MCF 10A (cell line): Measurements from ENCODE around the gene MRC1. TPM values are rescaled to one million over a fixed set of nuclear protein-coding genes. Genes with fewer than 3 reads are reported as not detected.

ENCODE experiments used
- Bru-seq: library from RNA; stranded (reverse); fragments of 400-500 nt; gene quantifications from one replicate; lab custom pipeline; 2021; lab: Mats Ljungman, UMichigan
- BruChase-seq, 2 experiments: library from RNA; stranded (reverse); fragments of 400-500 nt; gene quantifications; one replicate each; lab custom pipeline; 2021; lab: Mats Ljungman, UMichigan
- BruUV-seq: library from RNA; stranded (reverse); fragments of 400-500 nt; replicated peaks from 2 replicates; lab custom pipeline; 2021; lab: Mats Ljungman, UMichigan
- CTCF ChIA-PET: fragments of 300-600 bp; sonication (Branson Sonifier 250); formaldehyde crosslinking; extraction: SDS; loops from one replicate; lab custom pipeline; 2021; ENCODE audit warnings: antibody characterized with exemption, inconsistent platforms; lab: Yijun Ruan, JAX
- POLR2A ChIA-PET: fragments of 300-600, 350-650 bp; sonication (Branson Sonifier 250); formaldehyde crosslinking; extraction: SDS; loops from one replicate; lab custom pipeline; 2020; ENCODE audit warnings: antibody characterized with exemption, inconsistent platforms; lab: Yijun Ruan, JAX
- DNase-seq: peaks from one replicate; pipeline ENCODE4 v3.0.0-alpha.2; 2018; ENCODE audit not compliant: unreplicated experiment
- H3K27ac Mint-ChIP-seq: one replicate; pipeline ENCODE4 v1.8.0; 2022; ENCODE audit warnings: mild to moderate bottlenecking, low read depth, mixed read lengths; ENCODE audit not compliant: unreplicated experiment
- H3K27me3 Mint-ChIP-seq: one replicate; pipeline ENCODE4 v1.8.0; 2022; ENCODE audit warnings: mixed read lengths; ENCODE audit not compliant: insufficient read depth, unreplicated experiment
- H3K36me3 Mint-ChIP-seq: one replicate; pipeline ENCODE4 v1.8.0; 2022; ENCODE audit warnings: mild to moderate bottlenecking, moderate library complexity, mixed read lengths; ENCODE audit not compliant: insufficient read depth, unreplicated experiment
- H3K4me1 Mint-ChIP-seq: one replicate; pipeline ENCODE4 v1.8.0; 2022; ENCODE audit warnings: mixed read lengths; ENCODE audit not compliant: insufficient read depth, unreplicated experiment
- H3K4me3 Mint-ChIP-seq: one replicate; pipeline ENCODE4 v1.8.0; 2022; ENCODE audit warnings: mild to moderate bottlenecking, moderate library complexity, mixed read lengths; ENCODE audit not compliant: unreplicated experiment
- H3K9me3 Mint-ChIP-seq: one replicate; pipeline ENCODE4 v1.8.0; 2022; ENCODE audit warnings: mixed read lengths; ENCODE audit not compliant: unreplicated experiment
- intact Hi-C: fragments of 100-400 bp; cut with micrococcal nuclease; formaldehyde crosslinking; loops from 2 replicates; pipeline ENCODE4 v1.14.1; 2022
- long read RNA-seq: library from polyadenylated mRNA; stranded (forward); transcript quantifications from one replicate; pipeline ENCODE4 v2.0.0, GENCODE V29; 2022
- total RNA-seq: library from RNA; stranded (reverse); gene quantifications from 2 replicates; pipeline ENCODE4 v1.2.3, GENCODE V29; 2022
- TF ChIP-seq, protein P1 (sequence below): fragments of 200-600 bp; IDR thresholded peaks from one replicate; pipeline ENCODE4 v1.8.0; 2022; ENCODE audit warnings: antibody characterized with exemption, mild to moderate bottlenecking; ENCODE audit not compliant: unreplicated experiment

MRC1 gene
- 0.05 TPM in 1 of 2 replicates, not detected in the other for total RNA-seq
- Bru-seq, nascent RNA = percentile 23 among the genes with signal in this experiment
- percentile 55 among the genes with signal in this experiment for BruChase-seq, experiment 1, labeled RNA remaining after a 6-hour chase
- BruChase-seq, experiment 2, labeled RNA remaining after a 2-hour chase = percentile 37 among the genes with signal in this experiment
- long read RNA-seq = 0 reads

GRCh38 chr10:17808971-17809841, at the start of gene MRC1:
Gene MRC1 (plus strand): TSS chr10:17809348. CDS start chr10:17809466, 118 bp downstream.
- H3K27me3 Mint-ChIP-seq = no peaks in the 10 kb centered on the region
- no peaks in the 10 kb centered on the region for H3K4me1 Mint-ChIP-seq
- TF ChIP-seq, protein P1, sequence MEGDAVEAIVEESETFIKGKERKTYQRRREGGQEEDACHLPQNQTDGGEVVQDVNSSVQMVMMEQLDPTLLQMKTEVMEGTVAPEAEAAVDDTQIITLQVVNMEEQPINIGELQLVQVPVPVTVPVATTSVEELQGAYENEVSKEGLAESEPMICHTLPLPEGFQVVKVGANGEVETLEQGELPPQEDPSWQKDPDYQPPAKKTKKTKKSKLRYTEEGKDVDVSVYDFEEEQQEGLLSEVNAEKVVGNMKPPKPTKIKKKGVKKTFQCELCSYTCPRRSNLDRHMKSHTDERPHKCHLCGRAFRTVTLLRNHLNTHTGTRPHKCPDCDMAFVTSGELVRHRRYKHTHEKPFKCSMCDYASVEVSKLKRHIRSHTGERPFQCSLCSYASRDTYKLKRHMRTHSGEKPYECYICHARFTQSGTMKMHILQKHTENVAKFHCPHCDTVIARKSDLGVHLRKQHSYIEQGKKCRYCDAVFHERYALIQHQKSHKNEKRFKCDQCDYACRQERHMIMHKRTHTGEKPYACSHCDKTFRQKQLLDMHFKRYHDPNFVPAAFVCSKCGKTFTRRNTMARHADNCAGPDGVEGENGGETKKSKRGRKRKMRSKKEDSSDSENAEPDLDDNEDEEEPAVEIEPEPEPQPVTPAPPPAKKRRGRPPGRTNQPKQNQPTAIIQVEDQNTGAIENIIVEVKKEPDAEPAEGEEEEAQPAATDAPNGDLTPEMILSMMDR = no peak
- H3K27ac Mint-ChIP-seq = no peak within 1 kb of the TSS
- ChIA-PET POLR2A (no interaction called here), CTCF (interaction anchor here (0.7 to 1.5 kb wide), 5 partner anchors 8 to 201 kb away, joined by 3 to 4 read pairs (median 3); no protein-coding TSS in a partner anchor)
- no peak for DNase-seq
- intact Hi-C loops = no loop called here
- no peak within 1 kb of the TSS for H3K4me3 Mint-ChIP-seq
- H3K36me3 Mint-ChIP-seq = no peaks in the 10 kb centered on the region
- peaks cover 7% of the 10 kb centered on the region for H3K9me3 Mint-ChIP-seq
- BruUV-seq = no TSS peak

DNA sequence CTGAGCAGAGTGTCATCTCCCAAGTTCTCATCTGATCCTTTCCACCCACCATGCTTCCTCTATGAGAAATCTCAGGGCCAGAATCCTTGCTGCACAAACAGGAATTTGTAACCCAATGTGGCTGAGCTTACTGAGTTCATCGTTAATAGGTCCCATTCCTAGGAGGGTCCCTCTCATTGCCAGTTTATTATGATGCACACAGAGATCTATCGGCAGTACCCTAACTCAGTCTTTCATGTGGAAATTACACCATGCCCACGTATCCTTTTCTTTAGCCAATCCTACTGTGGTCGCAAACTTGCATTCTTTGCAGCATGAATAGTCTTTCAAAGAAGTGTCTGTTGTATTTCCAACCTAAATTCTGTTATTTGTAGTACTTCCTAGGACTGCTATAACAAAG, 45.0 kb upstream of the MRC1 start:
- no peak overlapping the region for H3K4me3 Mint-ChIP-seq
- DNase-seq = no peak
- H3K27me3 Mint-ChIP-seq = no peaks in the 10 kb centered on the region
- ChIA-PET POLR2A (interaction anchor here (0.6 kb wide), 1 partner anchor 120 kb away, joined by 3 read pairs; no protein-coding TSS in a partner anchor), CTCF (interaction anchor here (1.7 kb wide), 1 partner anchor 16 kb away, joined by 3 read pairs; no protein-coding TSS in a partner anchor)
- no peak overlapping the region for H3K27ac Mint-ChIP-seq
- TF ChIP-seq, protein P1 = no peak
- BruUV-seq = no TSS peak
- H3K9me3 Mint-ChIP-seq = no peaks in the 10 kb centered on the region
- no peaks in the 10 kb centered on the region for H3K4me1 Mint-ChIP-seq
- intact Hi-C loops = no loop called here
- no peaks in the 10 kb centered on the region for H3K36me3 Mint-ChIP-seq

GRCh38 chr10:17765602-17766001, 43.5 kb upstream of the MRC1 start:
- DNase-seq = no peak
- ChIA-PET CTCF (no interaction called here), POLR2A (no interaction called here)
- intact Hi-C loops = no loop called here
- H3K4me3 Mint-ChIP-seq = no peak overlapping the region
- BruUV-seq = no TSS peak
- no peaks in the 10 kb centered on the region for H3K4me1 Mint-ChIP-seq
- no peaks in the 10 kb centered on the region for H3K27me3 Mint-ChIP-seq
- TF ChIP-seq, protein P1 = no peak
- no peak overlapping the region for H3K27ac Mint-ChIP-seq
- H3K36me3 Mint-ChIP-seq = no peaks in the 10 kb centered on the region
- H3K9me3 Mint-ChIP-seq = no peaks in the 10 kb centered on the region

GRCh38 chr10:17766731-17767130, 42.4 kb upstream of the MRC1 start:
- ChIA-PET CTCF (no interaction called here), POLR2A (no interaction called here)
- Mint-ChIP-seq H3K4me1 (no peaks in the 10 kb centered on the region), H3K27ac (no peak overlapping the region), H3K9me3 (no peaks in the 10 kb centered on the region), H3K27me3 (no peaks in the 10 kb centered on the region), H3K4me3 (no peak overlapping the region), H3K36me3 (no peaks in the 10 kb centered on the region)
- DNase-seq = no peak
- intact Hi-C loops = no loop called here
- TF ChIP-seq, protein P1 = no peak
- BruUV-seq = no TSS peak
